Activated CD4-positive, alpha-beta T cell treated with anti-CD3 and anti-CD28 coated beads, Interleukin-2, amount 50 U/mL, for 48 hours (primary cell): ENCODE data around the gene MORF4L2.

Source experiments
- DNase-seq, 2 experiments: peaks; one replicate each; pipeline ENCODE4 v3.0.0-alpha.2; 2020

MORF4L2 gene

GRCh38 chrX:103630171-103630511 lies 56.4 kb downstream of the MORF4L2 start:
- no peak for DNase-seq

- DNase-seq = peak; percentile 27 to 38
Observed at GRCh38 chrX:103629318-103630170, 57.0 kb downstream of the MORF4L2 start.

DNA sequence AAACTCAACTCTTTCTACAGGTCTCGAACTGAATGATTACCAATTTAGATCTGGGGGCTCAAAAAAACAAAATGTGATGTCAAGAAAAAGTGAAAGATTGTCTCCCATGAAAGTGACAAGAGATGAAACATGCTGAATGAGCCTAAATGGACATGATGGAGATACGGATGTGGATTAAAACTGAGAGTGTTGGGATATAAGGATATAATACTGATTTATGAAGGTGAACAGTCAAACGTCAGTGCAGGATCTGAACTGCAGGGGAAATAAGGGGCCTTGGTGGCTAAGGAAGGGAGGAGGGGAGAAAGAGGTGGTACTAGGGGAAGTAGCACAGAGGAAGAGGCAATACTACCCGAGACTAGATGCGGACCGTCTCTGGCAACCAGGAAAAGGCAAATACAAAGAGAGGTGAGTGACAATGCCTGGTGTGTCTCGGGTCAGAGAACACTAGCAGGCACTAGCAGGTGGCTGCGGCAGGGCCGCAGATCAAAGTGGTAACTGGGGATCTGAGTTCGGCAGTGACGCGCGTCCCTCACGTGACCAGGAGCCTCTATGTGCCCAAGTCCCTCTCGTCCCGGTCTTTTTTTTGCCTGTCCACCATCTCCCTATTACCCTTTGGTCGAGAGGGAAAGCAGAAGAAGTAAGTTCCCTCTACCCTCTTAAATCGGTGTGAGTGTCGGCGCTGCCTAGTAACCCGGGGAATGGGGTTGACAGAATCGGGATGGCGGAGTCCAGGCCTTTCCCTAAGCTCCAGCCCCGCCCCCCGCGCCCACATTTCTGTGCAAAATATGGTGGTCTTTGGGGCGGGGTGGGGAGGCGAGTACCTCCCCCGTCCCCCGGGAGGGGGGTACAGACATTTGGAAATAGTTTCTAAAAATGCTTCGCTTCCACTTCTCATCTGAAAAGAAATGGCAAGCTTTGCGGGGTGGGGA lies 57.8 kb downstream of the MORF4L2 start, which contains the start of gene TCEAL1:
Gene TCEAL1, plus strand, starts transcription at position 590 of the 932 bp plus-strand sequence. CDS start 942 bp downstream, outside the sequence.
- peak; percentile 35 to 47 for DNase-seq

GRCh38 chrX:103626855-103627254 lies 59.6 kb downstream of the MORF4L2 start:
- no peak for DNase-seq
